ENCODE measurements around the gene PGBD5.

Gene PGBD5

GRCh38 chr1:230398856-230399255 lies 27.3 kb downstream of the PGBD5 start:
- no peak for DNase-seq (ENCODE audit: low read depth in 1 of 2, low spot score in 1 of 2)

GRCh38 chr1:230396966-230397365 lies 29.2 kb downstream of the PGBD5 start:
- no peak for DNase-seq (ENCODE audit: low read depth in 1 of 2, low spot score in 1 of 2)

- no peak for DNase-seq (ENCODE audit: low read depth in 1 of 2, low spot score in 1 of 2)
These were observed 30.2 kb downstream of the PGBD5 start for GRCh38 chr1:230395932-230396331.

GRCh38 chr1:230394741-230395140 lies 31.4 kb downstream of the PGBD5 start:
- no peak for DNase-seq (ENCODE audit: low read depth in 1 of 2, low spot score in 1 of 2)

GRCh38 chr1:230394134-230394533 lies 32.0 kb downstream of the PGBD5 start:
- DNase-seq (ENCODE audit: low read depth in 1 of 2, low spot score in 1 of 2), result no peak

GRCh38 chr1:230393722-230394121 lies 32.4 kb downstream of the PGBD5 start:
- DNase-seq (ENCODE audit: low read depth in 1 of 2, low spot score in 1 of 2), result no peak

GRCh38 chr1:230392920-230393521 lies 33.1 kb downstream of the PGBD5 start:
- DNase-seq (ENCODE audit: low read depth in 1 of 2, low spot score in 1 of 2), result no peak

- DNase-seq (ENCODE audit: low read depth in 1 of 2, low spot score in 1 of 2), result no peak
These were observed 33.6 kb downstream of the PGBD5 start for GRCh38 chr1:230392536-230392909.

GRCh38 chr1:230391776-230392535 lies 34.2 kb downstream of the PGBD5 start:
- no peak for DNase-seq (ENCODE audit: low read depth in 1 of 2, low spot score in 1 of 2)

- DNase-seq (ENCODE audit: low read depth in 1 of 2, low spot score in 1 of 2), result no peak
These were observed 35.8 kb downstream of the PGBD5 start for GRCh38 chr1:230390371-230390770.

- DNase-seq (ENCODE audit: low read depth in 1 of 2, low spot score in 1 of 2), result no peak
These were observed 38.3 kb downstream of the PGBD5 start for GRCh38 chr1:230387876-230388275.

- DNase-seq (ENCODE audit: low read depth in 1 of 2, low spot score in 1 of 2), result no peak
These were observed 38.8 kb downstream of the PGBD5 start for GRCh38 chr1:230387296-230387695.

- DNase-seq (ENCODE audit: low read depth in 1 of 2, low spot score in 1 of 2), result no peak
These were observed 39.4 kb downstream of the PGBD5 start for GRCh38 chr1:230386637-230387262.

- no peak for DNase-seq (ENCODE audit: low read depth in 1 of 2, low spot score in 1 of 2)
These were observed 40.2 kb downstream of the PGBD5 start for GRCh38 chr1:230385930-230386329.

GRCh38 chr1:230385158-230385450 lies 41.0 kb downstream of the PGBD5 start:
- DNase-seq (ENCODE audit: low read depth in 1 of 2, low spot score in 1 of 2), result no peak

- no peak for DNase-seq (ENCODE audit: low read depth in 1 of 2, low spot score in 1 of 2)
These were observed 41.6 kb downstream of the PGBD5 start for GRCh38 chr1:230384380-230385157.

GRCh38 chr1:230383425-230383824 lies 42.7 kb downstream of the PGBD5 start:
- DNase-seq (ENCODE audit: low read depth in 1 of 2, low spot score in 1 of 2), result no peak

- DNase-seq (ENCODE audit: low read depth in 1 of 2, low spot score in 1 of 2), result no peak
These were observed 44.1 kb downstream of the PGBD5 start for GRCh38 chr1:230382001-230382491.

GRCh38 chr1:230381585-230381984 lies 44.5 kb downstream of the PGBD5 start:
- DNase-seq (ENCODE audit: low read depth in 1 of 2, low spot score in 1 of 2), result no peak

GRCh38 chr1:230381049-230381467 lies 45.1 kb downstream of the PGBD5 start:
- DNase-seq (ENCODE audit: low read depth in 1 of 2, low spot score in 1 of 2), result no peak

- no peak for DNase-seq (ENCODE audit: low read depth in 1 of 2, low spot score in 1 of 2)
These were observed 46.2 kb downstream of the PGBD5 start for GRCh38 chr1:230379928-230380327.

- DNase-seq (ENCODE audit: low read depth in 1 of 2, low spot score in 1 of 2), result no peak
These were observed 46.7 kb downstream of the PGBD5 start for GRCh38 chr1:230379462-230379861.

Data from activated T-helper 1 cell treated with anti-CD3 and anti-CD28 coated beads, Interleukin-2, amount 50 U/mL, for 16 hours (primary cell).